ENCODE measurements around the gene TADA3. TPM values are rescaled to one million over a fixed set of nuclear protein-coding genes. Genes with fewer than 3 reads are reported as not detected.

TADA3 gene
- total and polyA plus RNA-seq, 2 of the 4 experiments (the other 2 are of a cell fraction) = 68.0 to 83.0 TPM

Other genes with a start within 250 kb of the TADA3 start
- not detected in 2 replicates for gene LHFPL4, start 238.7 kb downstream of the TADA3 start, total RNA-seq (2012; rRNA removed)
- gene LHFPL4, start 238.7 kb downstream of the TADA3 start, polyA plus RNA-seq (2012; rRNA removed) = not detected in 2 replicates
- 38.3 and 41.4 TPM in 2 replicates for gene MTMR14, start 143.0 kb downstream of the TADA3 start, total RNA-seq (2012; rRNA removed)
- 22.3 and 22.7 TPM in 2 replicates for gene MTMR14, start 143.0 kb downstream of the TADA3 start, polyA plus RNA-seq (2012; rRNA removed)
- gene CPNE9, start 88.6 kb downstream of the TADA3 start, total RNA-seq (2012; rRNA removed) = not detected in 2 replicates
- not detected in 2 replicates for gene CPNE9, start 88.6 kb downstream of the TADA3 start, polyA plus RNA-seq (2012; rRNA removed)
- gene BRPF1, start 60.7 kb downstream of the TADA3 start, total RNA-seq (2012; rRNA removed) = 15.6 and 16.4 TPM in 2 replicates
- gene BRPF1, start 60.7 kb downstream of the TADA3 start, polyA plus RNA-seq (2012; rRNA removed) = 13.6 and 15.1 TPM in 2 replicates
- gene OGG1, start 42.5 kb downstream of the TADA3 start, total RNA-seq (2012; rRNA removed) = 14.9 and 15.8 TPM in 2 replicates
- 25.6 and 28.2 TPM in 2 replicates for gene OGG1, start 42.5 kb downstream of the TADA3 start, polyA plus RNA-seq (2012; rRNA removed)
- gene CAMK1, start 22.5 kb downstream of the TADA3 start, total RNA-seq (2012; rRNA removed) = 28.9 and 33.3 TPM in 2 replicates
- 36.4 and 41.2 TPM in 2 replicates for gene CAMK1, start 22.5 kb downstream of the TADA3 start, polyA plus RNA-seq (2012; rRNA removed)
- gene ARPC4, start 609 bp upstream of the TADA3 start, total RNA-seq (2012; rRNA removed) = 383 and 405 TPM in 2 replicates
- 160 and 188 TPM in 2 replicates for gene ARPC4, start 609 bp upstream of the TADA3 start, polyA plus RNA-seq (2012; rRNA removed)
- 5.8 and 6.8 TPM in 2 replicates for gene TTLL3, start 17.8 kb upstream of the TADA3 start, total RNA-seq (2012; rRNA removed)
- gene TTLL3, start 17.8 kb upstream of the TADA3 start, polyA plus RNA-seq (2012; rRNA removed) = 37.4 and 43.4 TPM in 2 replicates
- 30.3 and 30.8 TPM in 2 replicates for gene RPUSD3, start 51.5 kb upstream of the TADA3 start, total RNA-seq (2012; rRNA removed)
- gene RPUSD3, start 51.5 kb upstream of the TADA3 start, polyA plus RNA-seq (2012; rRNA removed) = 49.4 and 53.0 TPM in 2 replicates
- not detected in 2 replicates for gene CIDEC, start 87.8 kb upstream of the TADA3 start, total RNA-seq (2012; rRNA removed)
- gene CIDEC, start 87.8 kb upstream of the TADA3 start, polyA plus RNA-seq (2012; rRNA removed) = 0.09 TPM in 1 of 2 replicates, not detected in the other
- 39.3 and 40.5 TPM in 2 replicates for gene JAGN1, start 98.1 kb upstream of the TADA3 start, total RNA-seq (2012; rRNA removed)
- 30.3 and 32.7 TPM in 2 replicates for gene JAGN1, start 98.1 kb upstream of the TADA3 start, polyA plus RNA-seq (2012; rRNA removed)
- gene IL17RE, start 110.4 kb upstream of the TADA3 start, total RNA-seq (2012; rRNA removed) = 0.90 and 1.1 TPM in 2 replicates
- gene IL17RE, start 110.4 kb upstream of the TADA3 start, polyA plus RNA-seq (2012; rRNA removed) = 7.2 and 8.6 TPM in 2 replicates
- gene IL17RC, start 124.6 kb upstream of the TADA3 start, total RNA-seq (2012; rRNA removed) = 18.9 and 20.8 TPM in 2 replicates
- gene IL17RC, start 124.6 kb upstream of the TADA3 start, polyA plus RNA-seq (2012; rRNA removed) = 28.3 and 29.9 TPM in 2 replicates
- gene CRELD1, start 141.4 kb upstream of the TADA3 start, total RNA-seq (2012; rRNA removed) = 8.6 and 9.4 TPM in 2 replicates
- 25.2 and 25.7 TPM in 2 replicates for gene CRELD1, start 141.4 kb upstream of the TADA3 start, polyA plus RNA-seq (2012; rRNA removed)
- 0.72 and 1.4 TPM in 2 replicates for gene PRRT3, start 159.9 kb upstream of the TADA3 start, total RNA-seq (2012; rRNA removed)
- 4.1 and 4.2 TPM in 2 replicates for gene PRRT3, start 159.9 kb upstream of the TADA3 start, polyA plus RNA-seq (2012; rRNA removed)
- 78.9 and 152 TPM in 2 replicates for gene EMC3, start 194.4 kb upstream of the TADA3 start, total RNA-seq (2012; rRNA removed)
- 83.3 and 96.7 TPM in 2 replicates for gene EMC3, start 194.4 kb upstream of the TADA3 start, polyA plus RNA-seq (2012; rRNA removed)
- gene FANCD2, start 234.0 kb upstream of the TADA3 start, total RNA-seq (2012; rRNA removed) = 18.9 and 19.7 TPM in 2 replicates
- 7.2 and 8.9 TPM in 2 replicates for gene FANCD2, start 234.0 kb upstream of the TADA3 start, polyA plus RNA-seq (2012; rRNA removed)

Data from IMR-90 (cell line).